ENCODE measurements around the gene DBF4B.
"Not testable (repeated sequence)": the region's sequence is repeated elsewhere in the genome, so short reads cannot be mapped to it uniquely, and the experiment has no call there.

The DBF4B gene

GRCh38 chr17:44708401-44709263 lies at the start of gene DBF4B:
TSS of gene DBF4B (plus strand) at chr17:44708665. CDS start at chr17:44708821, 156 bp downstream.
- DNase-seq: peak; percentile 93

- no peak for DNase-seq
These were observed 46.6 kb upstream of the DBF4B start for GRCh38 chr17:44661835-44662234.

- no peak for DNase-seq
These were observed 45.4 kb upstream of the DBF4B start for GRCh38 chr17:44663095-44663494.

GRCh38 chr17:44664867-44665266 lies 43.6 kb upstream of the DBF4B start:
- DNase-seq: no peak

GRCh38 chr17:44666006-44666405 lies 42.5 kb upstream of the DBF4B start:
- no peak for DNase-seq

- no peak for DNase-seq
These were observed 35.9 kb upstream of the DBF4B start for GRCh38 chr17:44672479-44673093.

- no peak for DNase-seq
These were observed 34.6 kb upstream of the DBF4B start for GRCh38 chr17:44673893-44674292.

GRCh38 chr17:44677136-44677535 lies 31.3 kb upstream of the DBF4B start:
- no peak for DNase-seq

GRCh38 chr17:44683303-44683702 lies 25.2 kb upstream of the DBF4B start:
- not testable (repeated sequence) for DNase-seq

- DNase-seq: no peak
These were observed 20.7 kb upstream of the DBF4B start for GRCh38 chr17:44687756-44688155.

- no peak for DNase-seq
These were observed 20.3 kb upstream of the DBF4B start for GRCh38 chr17:44688200-44688599.

GRCh38 chr17:44688675-44689476 lies 19.6 kb upstream of the DBF4B start:
- DNase-seq: no peak

GRCh38 chr17:44689477-44690217 lies 18.8 kb upstream of the DBF4B start, which contains the start of gene CCDC43:
TSS of gene CCDC43 (minus strand) at chr17:44689776. CDS start at chr17:44689753, 23 bp downstream.
- DNase-seq: no peak

- not testable (repeated sequence) for DNase-seq
These were observed 17.6 kb upstream of the DBF4B start for GRCh38 chr17:44690746-44691306.

- no peak for DNase-seq
These were observed 14.9 kb upstream of the DBF4B start for GRCh38 chr17:44693609-44694008.

- not testable (repeated sequence) for DNase-seq
These were observed 8.2 kb upstream of the DBF4B start for GRCh38 chr17:44700288-44700687.

GRCh38 chr17:44707755-44708400 lies 587 bp upstream of the DBF4B start:
- no peak for DNase-seq

GRCh38 chr17:44719444-44719843 lies 11.0 kb downstream of the DBF4B start:
- no peak for DNase-seq

GRCh38 chr17:44722254-44722653 lies 13.8 kb downstream of the DBF4B start:
- DNase-seq: no peak

- DNase-seq: not testable (repeated sequence)
These were observed 17.7 kb downstream of the DBF4B start for GRCh38 chr17:44726121-44726520.

GRCh38 chr17:44733753-44734152 lies 25.3 kb downstream of the DBF4B start:
- DNase-seq: no peak

- DNase-seq: no peak
These were observed 25.8 kb downstream of the DBF4B start for GRCh38 chr17:44734272-44734671.

Data from NCI-H1417 treated with DMSO at 0.1 percent for 48 hours (cell line).